ENCODE measurements around the gene MLEC.

The MLEC gene

DNA sequence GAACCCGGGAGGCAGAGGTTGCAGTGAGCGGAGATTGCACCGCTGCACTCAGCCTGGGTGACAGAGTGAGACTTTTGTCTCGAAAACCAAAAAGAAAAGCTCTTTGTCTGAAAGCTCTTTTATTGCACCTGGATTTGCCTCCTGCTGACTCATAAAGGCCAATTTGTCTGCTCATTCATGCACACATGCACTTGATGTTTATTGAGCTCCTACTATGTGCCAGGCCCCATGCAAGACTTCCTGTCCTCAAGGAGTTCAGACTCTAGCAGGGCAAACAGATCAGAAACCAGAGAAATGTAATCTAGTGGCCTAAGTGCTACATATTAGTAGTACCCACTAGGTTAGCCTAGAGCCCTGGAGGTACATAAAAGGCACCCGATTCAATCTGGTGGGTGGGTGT lies 16.3 kb upstream of the MLEC start:
- Histone ChIP-seq H3K9me3 (no peaks in the 10 kb centered on the region), H3K36me3 (no peaks in the 10 kb centered on the region), H3K4me1 (ENCODE audit: control insufficient read depth in 1 of 2, insufficient read depth in 1 of 2, low read depth in 1 of 2, low read length in 1 of 2) (no peaks in the 10 kb centered on the region), H3K27ac (no peak overlapping the region), H3K27me3 (no peaks in the 10 kb centered on the region), H3K4me3 (ENCODE audit: low read depth in 1 of 2, low read length in 1 of 2) (no peak overlapping the region)
- TF ChIP-seq, protein P1, sequence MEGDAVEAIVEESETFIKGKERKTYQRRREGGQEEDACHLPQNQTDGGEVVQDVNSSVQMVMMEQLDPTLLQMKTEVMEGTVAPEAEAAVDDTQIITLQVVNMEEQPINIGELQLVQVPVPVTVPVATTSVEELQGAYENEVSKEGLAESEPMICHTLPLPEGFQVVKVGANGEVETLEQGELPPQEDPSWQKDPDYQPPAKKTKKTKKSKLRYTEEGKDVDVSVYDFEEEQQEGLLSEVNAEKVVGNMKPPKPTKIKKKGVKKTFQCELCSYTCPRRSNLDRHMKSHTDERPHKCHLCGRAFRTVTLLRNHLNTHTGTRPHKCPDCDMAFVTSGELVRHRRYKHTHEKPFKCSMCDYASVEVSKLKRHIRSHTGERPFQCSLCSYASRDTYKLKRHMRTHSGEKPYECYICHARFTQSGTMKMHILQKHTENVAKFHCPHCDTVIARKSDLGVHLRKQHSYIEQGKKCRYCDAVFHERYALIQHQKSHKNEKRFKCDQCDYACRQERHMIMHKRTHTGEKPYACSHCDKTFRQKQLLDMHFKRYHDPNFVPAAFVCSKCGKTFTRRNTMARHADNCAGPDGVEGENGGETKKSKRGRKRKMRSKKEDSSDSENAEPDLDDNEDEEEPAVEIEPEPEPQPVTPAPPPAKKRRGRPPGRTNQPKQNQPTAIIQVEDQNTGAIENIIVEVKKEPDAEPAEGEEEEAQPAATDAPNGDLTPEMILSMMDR (IDR thresholded peaks at IDR 0.05), result no peak

DNA sequence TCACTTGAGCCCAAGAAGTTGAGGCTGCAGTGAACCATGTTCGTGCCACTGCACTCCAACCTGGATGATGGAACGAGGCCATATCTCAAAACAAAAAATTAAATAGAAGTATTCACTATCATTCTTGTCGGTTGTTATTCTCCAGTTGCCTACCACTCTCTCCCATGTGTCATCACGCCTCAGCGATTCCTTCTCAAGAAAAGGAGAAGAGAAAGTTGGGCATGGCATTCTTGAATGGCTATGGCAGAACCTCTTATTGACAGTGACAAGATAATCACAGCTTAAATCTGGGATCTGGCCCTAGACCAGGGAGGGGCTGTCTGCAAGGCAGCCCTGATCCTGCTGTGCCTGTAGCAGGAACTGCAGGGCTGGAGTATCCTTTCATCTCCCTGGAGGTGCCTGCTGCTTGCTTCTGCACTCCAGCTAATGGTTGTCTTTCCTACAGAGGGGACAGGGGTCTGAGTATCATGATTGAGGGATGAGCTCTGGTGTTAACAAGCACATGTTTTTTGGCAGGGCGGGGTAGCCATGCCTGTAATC lies 12.8 kb upstream of the MLEC start:
- Histone ChIP-seq H3K4me3 (ENCODE audit: low read depth in 1 of 2, low read length in 1 of 2) (no peak overlapping the region), H3K27me3 (no peaks in the 10 kb centered on the region), H3K36me3 (no peaks in the 10 kb centered on the region), H3K4me1 (ENCODE audit: control insufficient read depth in 1 of 2, insufficient read depth in 1 of 2, low read depth in 1 of 2, low read length in 1 of 2) (no peaks in the 10 kb centered on the region), H3K27ac (no peak overlapping the region), H3K9me3 (no peaks in the 10 kb centered on the region)
- TF ChIP-seq, protein P1 (IDR thresholded peaks at IDR 0.05), result no peak

DNA sequence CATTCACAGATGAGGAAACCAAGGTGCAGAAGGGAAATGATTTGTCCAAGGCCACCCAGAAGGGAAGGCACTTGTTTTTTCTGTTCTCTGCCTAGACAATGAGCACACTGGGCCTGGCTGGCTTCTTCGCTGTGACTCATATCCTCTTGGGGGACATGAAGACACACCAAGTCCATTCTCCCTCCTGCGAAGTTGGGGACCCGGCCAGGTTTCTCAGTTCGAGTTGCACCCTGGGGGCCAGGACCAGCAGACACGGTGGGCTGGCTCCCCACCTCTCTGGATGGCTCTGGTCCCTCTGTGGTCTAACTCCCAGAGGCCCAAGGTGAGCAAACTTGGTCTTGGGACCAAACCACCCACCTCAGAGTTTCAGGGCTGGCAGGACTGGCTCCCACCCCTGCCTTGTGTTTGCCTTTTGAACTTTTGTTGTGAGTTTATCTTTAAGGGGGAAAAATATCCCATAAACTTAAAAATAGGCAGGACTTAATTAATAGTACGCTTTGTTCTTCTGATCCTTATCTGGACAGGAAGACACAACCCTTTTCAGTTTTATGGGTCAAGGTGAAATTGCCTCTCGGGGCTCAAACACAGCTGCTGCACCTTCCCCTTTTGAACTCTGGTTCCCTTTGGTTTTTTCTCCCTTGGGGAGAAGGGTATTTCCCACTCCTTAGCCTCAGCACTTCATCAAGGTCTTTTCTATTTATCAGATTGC lies 9.0 kb upstream of the MLEC start:
- Histone ChIP-seq H3K27ac (no peak overlapping the region), H3K9me3 (no peaks in the 10 kb centered on the region), H3K4me1 (ENCODE audit: control insufficient read depth in 1 of 2, insufficient read depth in 1 of 2, low read depth in 1 of 2, low read length in 1 of 2) (no peaks in the 10 kb centered on the region), H3K36me3 (no peaks in the 10 kb centered on the region), H3K4me3 (ENCODE audit: low read depth in 1 of 2, low read length in 1 of 2) (no peak overlapping the region), H3K27me3 (no peaks in the 10 kb centered on the region)
- TF ChIP-seq, protein P1 (IDR thresholded peaks at IDR 0.05), result no peak

DNA sequence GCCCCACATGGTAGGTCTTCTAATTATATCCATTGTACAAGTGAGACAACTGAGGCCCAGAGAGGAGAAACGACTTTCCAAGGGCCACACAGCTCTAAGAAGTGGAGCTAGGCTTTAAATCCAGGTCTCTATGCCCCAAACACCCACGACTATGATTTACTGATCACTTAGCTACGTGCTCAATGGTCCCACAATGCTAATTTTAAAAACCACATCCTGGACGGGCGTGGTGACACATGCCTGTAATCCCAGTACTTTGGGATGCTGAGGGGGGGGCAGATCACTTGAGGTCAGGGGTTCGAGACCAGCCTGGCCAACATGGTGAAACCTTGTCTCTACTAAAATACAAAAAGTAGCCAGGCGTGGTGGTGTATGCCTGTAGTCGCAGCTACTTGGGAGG lies 8.4 kb upstream of the MLEC start:
- Histone ChIP-seq H3K9me3 (no peaks in the 10 kb centered on the region), H3K4me1 (ENCODE audit: control insufficient read depth in 1 of 2, insufficient read depth in 1 of 2, low read depth in 1 of 2, low read length in 1 of 2) (no peaks in the 10 kb centered on the region), H3K27ac (no peak overlapping the region), H3K36me3 (no peaks in the 10 kb centered on the region), H3K27me3 (no peaks in the 10 kb centered on the region), H3K4me3 (ENCODE audit: low read depth in 1 of 2, low read length in 1 of 2) (no peak overlapping the region)
- TF ChIP-seq, protein P1 (IDR thresholded peaks at IDR 0.05), result no peak

DNA sequence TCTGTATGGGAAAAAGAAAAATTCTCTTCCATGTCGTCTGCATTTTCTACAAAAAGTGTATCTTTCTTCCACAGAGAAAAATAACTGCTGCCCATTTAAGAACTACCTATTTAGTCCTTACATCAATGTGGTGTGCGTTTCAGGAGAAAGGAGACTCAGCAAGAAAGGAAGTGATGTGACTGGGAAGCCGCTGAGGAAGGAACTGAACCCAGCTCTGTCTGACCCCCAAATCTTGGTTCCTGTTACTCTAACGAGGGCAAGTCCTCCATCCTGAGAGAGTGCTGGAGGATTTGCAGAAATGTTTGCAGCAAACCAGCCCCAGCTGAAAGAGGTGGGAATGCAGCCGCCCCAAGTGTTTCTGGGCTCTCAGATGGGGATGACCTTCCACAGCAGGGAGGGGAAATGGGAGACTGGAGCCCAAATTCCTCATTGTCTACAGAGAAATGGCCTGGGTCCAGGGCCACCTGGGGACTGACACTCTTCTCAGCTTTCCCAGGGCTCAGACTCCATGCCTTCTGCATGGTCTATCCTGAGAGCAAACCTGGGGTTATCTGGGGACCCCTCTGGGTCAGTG lies 6.7 kb upstream of the MLEC start:
- Histone ChIP-seq H3K9me3 (no peaks in the 10 kb centered on the region), H3K27ac (no peak overlapping the region), H3K36me3 (no peaks in the 10 kb centered on the region), H3K27me3 (no peaks in the 10 kb centered on the region), H3K4me1 (ENCODE audit: control insufficient read depth in 1 of 2, insufficient read depth in 1 of 2, low read depth in 1 of 2, low read length in 1 of 2) (peaks cover 7 to 8% of the 10 kb centered on the region in 2 experiments), H3K4me3 (ENCODE audit: low read depth in 1 of 2, low read length in 1 of 2) (no peak overlapping the region)
- TF ChIP-seq, protein P1 (IDR thresholded peaks at IDR 0.05), result no peak
